ENCODE results near the gene ATP10B.
A peak's percentile ranks its signal among the peaks of the same experiment; 100 is the strongest.

Gene ATP10B

DNA sequence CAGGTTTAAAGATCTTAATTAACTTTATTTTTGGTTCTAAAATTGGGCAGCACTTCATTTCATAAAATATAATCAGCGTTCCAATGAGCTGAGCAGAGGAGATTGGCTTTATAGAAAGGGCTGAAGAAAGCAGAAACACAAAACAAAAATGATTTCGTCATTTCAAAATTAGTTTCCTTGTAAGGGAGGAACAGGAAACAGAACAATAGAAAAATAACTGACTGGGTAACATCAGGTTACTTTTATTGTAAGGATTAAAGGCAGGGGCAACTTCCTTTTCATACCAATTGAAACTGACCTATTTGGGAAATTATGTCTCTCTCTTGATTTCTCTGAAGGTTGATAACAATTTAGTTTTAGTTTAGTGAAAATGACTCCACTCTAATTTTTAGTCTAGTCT is 157.1 kb downstream of the ATP10B start:
- peaks cover 34 to 43% of the 10 kb centered on the region in 2 donors for H3K4me1 ChIP-seq (ENCODE audit: control insufficient read depth in 1 of 2, insufficient read depth in 2 of 2, low read length in 2 of 2)
- no peak overlapping the region for H3K27ac ChIP-seq (ENCODE audit: low read depth, low read length)
- H3K9ac ChIP-seq (ENCODE audit: low read depth in 1 of 2, low read length in 2 of 2), result no peak overlapping the region

GRCh38 chr5:160693831-160694465 is 158.1 kb downstream of the ATP10B start:
- peaks cover 32 to 42% of the 10 kb centered on the region in 2 donors for H3K4me1 ChIP-seq (ENCODE audit: control insufficient read depth in 1 of 2, insufficient read depth in 2 of 2, low read length in 2 of 2)
- no peak overlapping the region for H3K9ac ChIP-seq (ENCODE audit: low read depth in 1 of 2, low read length in 2 of 2)
- no peaks in the 10 kb centered on the region for H3K36me3 ChIP-seq (ENCODE audit: control insufficient read depth in 1 of 2, insufficient read depth in 2 of 2, low read length in 2 of 2)
- H3K9me3 ChIP-seq (ENCODE audit: control insufficient read depth in 1 of 2, low read length in 2 of 2), result no peaks in the 10 kb centered on the region
- H3K4me3 ChIP-seq (ENCODE audit: low read depth in 1 of 2, low read length in 2 of 2), result peak overlapping the region; percentile 7 to 13
- H3K27ac ChIP-seq (ENCODE audit: low read depth, low read length), result peak overlapping the region; percentile 67
- no peaks in the 10 kb centered on the region for H3K27me3 ChIP-seq (ENCODE audit: control insufficient read depth in 1 of 2, insufficient read depth in 2 of 2, low read length in 2 of 2)

More for the DNA sequence above, 157.1 kb downstream of the ATP10B start:
- Histone ChIP-seq H3K36me3 (ENCODE audit: control insufficient read depth in 1 of 2, insufficient read depth in 2 of 2, low read length in 2 of 2) (no peaks in the 10 kb centered on the region), H3K9me3 (ENCODE audit: control insufficient read depth in 1 of 2, low read length in 2 of 2) (no peaks in the 10 kb centered on the region), H3K27me3 (ENCODE audit: control insufficient read depth in 1 of 2, insufficient read depth in 2 of 2, low read length in 2 of 2) (no peaks in the 10 kb centered on the region), H3K4me3 (ENCODE audit: low read depth in 1 of 2, low read length in 2 of 2) (peak overlapping the region in 1 of 2 donors; percentile 7)

- Histone ChIP-seq H3K36me3 (ENCODE audit: control insufficient read depth in 1 of 2, insufficient read depth in 2 of 2, low read length in 2 of 2) (no peaks in the 10 kb centered on the region), H3K27ac (ENCODE audit: low read depth, low read length) (no peak overlapping the region), H3K4me1 (ENCODE audit: control insufficient read depth in 1 of 2, insufficient read depth in 2 of 2, low read length in 2 of 2) (peaks cover 27 to 37% of the 10 kb centered on the region in 2 donors), H3K9ac (ENCODE audit: low read depth in 1 of 2, low read length in 2 of 2) (no peak overlapping the region), H3K9me3 (ENCODE audit: control insufficient read depth in 1 of 2, low read length in 2 of 2) (no peaks in the 10 kb centered on the region), H3K4me3 (ENCODE audit: low read depth in 1 of 2, low read length in 2 of 2) (no peak overlapping the region), H3K27me3 (ENCODE audit: control insufficient read depth in 1 of 2, insufficient read depth in 2 of 2, low read length in 2 of 2) (no peaks in the 10 kb centered on the region)
Measured at GRCh38 chr5:160692271-160692670, 159.7 kb downstream of the ATP10B start.

- Histone ChIP-seq H3K4me1 (ENCODE audit: control insufficient read depth in 1 of 2, insufficient read depth in 2 of 2, low read length in 2 of 2) (peaks cover 7 to 13% of the 10 kb centered on the region in 2 donors), H3K36me3 (ENCODE audit: control insufficient read depth in 1 of 2, insufficient read depth in 2 of 2, low read length in 2 of 2) (no peaks in the 10 kb centered on the region), H3K9ac (ENCODE audit: low read depth in 1 of 2, low read length in 2 of 2) (no peak overlapping the region), H3K27ac (ENCODE audit: low read depth, low read length) (no peak overlapping the region), H3K4me3 (ENCODE audit: low read depth in 1 of 2, low read length in 2 of 2) (peak overlapping the region; percentile 81 to 90), H3K9me3 (ENCODE audit: control insufficient read depth in 1 of 2, low read length in 2 of 2) (no peaks in the 10 kb centered on the region), H3K27me3 (ENCODE audit: control insufficient read depth in 1 of 2, insufficient read depth in 2 of 2, low read length in 2 of 2) (no peaks in the 10 kb centered on the region)
Measured at GRCh38 chr5:160685695-160686094, 166.3 kb downstream of the ATP10B start.

DNA sequence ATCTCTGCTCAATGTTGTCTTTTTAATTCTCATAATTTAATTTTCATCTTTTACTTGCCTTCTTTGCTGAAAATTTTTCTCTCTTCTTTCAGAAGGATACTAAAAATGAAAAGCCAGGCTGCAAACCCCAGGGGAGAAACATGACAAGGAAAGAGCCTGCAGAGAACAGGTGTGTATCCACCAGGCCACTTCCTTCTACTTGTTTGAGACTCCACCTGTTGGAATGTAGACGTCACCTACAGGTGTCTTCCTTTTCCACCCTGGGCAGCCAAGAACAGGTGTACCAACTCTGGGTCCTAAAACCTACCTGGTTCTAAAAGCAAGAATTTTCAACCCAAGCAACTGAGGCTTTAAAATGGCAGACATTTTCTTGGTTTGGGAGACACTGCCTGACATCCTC is 166.8 kb downstream of the ATP10B start:
- Histone ChIP-seq H3K9me3 (ENCODE audit: control insufficient read depth in 1 of 2, low read length in 2 of 2) (no peaks in the 10 kb centered on the region), H3K9ac (ENCODE audit: low read depth in 1 of 2, low read length in 2 of 2) (peak overlapping the region; percentile 79 to 93), H3K4me1 (ENCODE audit: control insufficient read depth in 1 of 2, insufficient read depth in 2 of 2, low read length in 2 of 2) (peaks cover 7 to 13% of the 10 kb centered on the region in 2 donors), H3K27me3 (ENCODE audit: control insufficient read depth in 1 of 2, insufficient read depth in 2 of 2, low read length in 2 of 2) (no peaks in the 10 kb centered on the region), H3K27ac (ENCODE audit: low read depth, low read length) (no peak overlapping the region), H3K4me3 (ENCODE audit: low read depth in 1 of 2, low read length in 2 of 2) (peak overlapping the region; percentile 81 to 90), H3K36me3 (ENCODE audit: control insufficient read depth in 1 of 2, insufficient read depth in 2 of 2, low read length in 2 of 2) (no peaks in the 10 kb centered on the region)

DNA sequence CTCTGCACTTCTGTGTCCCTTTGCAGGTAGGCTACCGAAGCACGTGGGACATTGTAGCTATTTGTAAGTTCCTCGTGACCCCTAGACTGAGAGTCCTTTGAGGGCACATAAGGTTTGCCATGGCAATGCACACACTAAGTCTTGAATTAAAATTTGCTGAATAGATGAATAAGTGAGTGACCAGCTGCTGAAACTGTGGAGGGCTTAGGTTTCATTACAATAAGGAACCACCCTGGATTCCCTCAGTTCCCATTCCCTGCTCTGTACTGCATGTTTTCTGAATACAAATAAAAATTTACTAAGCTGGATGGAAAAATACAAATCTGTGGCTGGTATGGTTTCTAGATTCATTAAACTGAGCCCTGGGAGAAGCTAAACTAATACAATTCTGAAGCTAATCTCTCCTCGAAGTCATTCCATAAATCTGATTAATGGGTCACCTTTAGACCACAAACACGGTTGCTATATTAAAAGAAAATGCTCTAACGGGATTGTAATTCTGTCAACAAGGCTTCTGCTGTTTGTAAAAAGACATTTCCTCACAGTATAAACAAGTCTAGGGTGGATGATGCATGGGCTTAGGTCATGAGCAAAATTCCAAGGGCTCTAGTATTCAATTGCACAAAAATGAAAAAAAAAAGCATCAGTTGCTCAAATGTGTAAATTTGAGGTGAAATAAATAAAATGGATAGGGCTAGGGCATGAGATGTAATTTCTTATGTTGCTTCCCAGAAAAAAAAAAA is 172.3 kb downstream of the ATP10B start:
- peak overlapping the region in 1 of 2 donors; percentile 9 for H3K4me3 ChIP-seq (ENCODE audit: low read depth in 1 of 2, low read length in 2 of 2)
- no peaks in the 10 kb centered on the region for H3K27me3 ChIP-seq (ENCODE audit: control insufficient read depth in 1 of 2, insufficient read depth in 2 of 2, low read length in 2 of 2)
- H3K9ac ChIP-seq (ENCODE audit: low read depth in 1 of 2, low read length in 2 of 2), result no peak overlapping the region
- peaks cover 2 to 6% of the 10 kb centered on the region in 2 donors for H3K36me3 ChIP-seq (ENCODE audit: control insufficient read depth in 1 of 2, insufficient read depth in 2 of 2, low read length in 2 of 2)
- H3K4me1 ChIP-seq (ENCODE audit: control insufficient read depth in 1 of 2, insufficient read depth in 2 of 2, low read length in 2 of 2), result peaks cover 0 to 18% of the 10 kb centered on the region in 2 donors
- H3K9me3 ChIP-seq (ENCODE audit: control insufficient read depth in 1 of 2, low read length in 2 of 2), result no peaks in the 10 kb centered on the region
- no peak overlapping the region for H3K27ac ChIP-seq (ENCODE audit: low read depth, low read length)

DNA sequence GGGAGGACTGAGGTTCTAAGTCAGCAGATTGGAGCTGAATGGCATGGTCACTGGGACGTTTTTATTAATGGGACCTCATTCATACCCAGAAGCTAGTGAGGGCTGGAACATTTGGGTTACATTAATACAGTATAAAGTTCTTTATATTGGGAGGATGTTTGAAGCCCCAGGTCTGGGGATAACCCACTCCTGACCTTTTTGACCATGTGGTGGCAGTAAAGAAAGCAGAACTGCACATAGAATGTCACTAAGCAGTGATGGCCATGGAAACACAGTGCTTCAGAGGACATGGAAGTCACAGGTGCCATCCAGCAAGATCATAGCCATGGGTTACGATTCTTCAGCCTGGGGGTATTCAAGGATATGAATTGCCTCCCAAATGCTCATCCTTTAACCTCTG is 176.0 kb downstream of the ATP10B start:
- Histone ChIP-seq H3K4me1 (ENCODE audit: control insufficient read depth in 1 of 2, insufficient read depth in 2 of 2, low read length in 2 of 2) (peaks cover 0 to 18% of the 10 kb centered on the region in 2 donors), H3K9me3 (ENCODE audit: control insufficient read depth in 1 of 2, low read length in 2 of 2) (no peaks in the 10 kb centered on the region), H3K36me3 (ENCODE audit: control insufficient read depth in 1 of 2, insufficient read depth in 2 of 2, low read length in 2 of 2) (peaks cover 3 to 6% of the 10 kb centered on the region in 2 donors), H3K27ac (ENCODE audit: low read depth, low read length) (no peak overlapping the region), H3K27me3 (ENCODE audit: control insufficient read depth in 1 of 2, insufficient read depth in 2 of 2, low read length in 2 of 2) (no peaks in the 10 kb centered on the region), H3K4me3 (ENCODE audit: low read depth in 1 of 2, low read length in 2 of 2) (no peak overlapping the region), H3K9ac (ENCODE audit: low read depth in 1 of 2, low read length in 2 of 2) (no peak overlapping the region)

GRCh38 chr5:160674901-160675300 is 177.1 kb downstream of the ATP10B start:
- Histone ChIP-seq H3K9me3 (ENCODE audit: control insufficient read depth in 1 of 2, low read length in 2 of 2) (no peaks in the 10 kb centered on the region), H3K4me3 (ENCODE audit: low read depth in 1 of 2, low read length in 2 of 2) (no peak overlapping the region), H3K36me3 (ENCODE audit: control insufficient read depth in 1 of 2, insufficient read depth in 2 of 2, low read length in 2 of 2) (peaks cover 5 to 13% of the 10 kb centered on the region in 2 donors), H3K9ac (ENCODE audit: low read depth in 1 of 2, low read length in 2 of 2) (no peak overlapping the region), H3K27me3 (ENCODE audit: control insufficient read depth in 1 of 2, insufficient read depth in 2 of 2, low read length in 2 of 2) (no peaks in the 10 kb centered on the region), H3K27ac (ENCODE audit: low read depth, low read length) (no peak overlapping the region), H3K4me1 (ENCODE audit: control insufficient read depth in 1 of 2, insufficient read depth in 2 of 2, low read length in 2 of 2) (peaks cover 0 to 15% of the 10 kb centered on the region in 2 donors)

DNA sequence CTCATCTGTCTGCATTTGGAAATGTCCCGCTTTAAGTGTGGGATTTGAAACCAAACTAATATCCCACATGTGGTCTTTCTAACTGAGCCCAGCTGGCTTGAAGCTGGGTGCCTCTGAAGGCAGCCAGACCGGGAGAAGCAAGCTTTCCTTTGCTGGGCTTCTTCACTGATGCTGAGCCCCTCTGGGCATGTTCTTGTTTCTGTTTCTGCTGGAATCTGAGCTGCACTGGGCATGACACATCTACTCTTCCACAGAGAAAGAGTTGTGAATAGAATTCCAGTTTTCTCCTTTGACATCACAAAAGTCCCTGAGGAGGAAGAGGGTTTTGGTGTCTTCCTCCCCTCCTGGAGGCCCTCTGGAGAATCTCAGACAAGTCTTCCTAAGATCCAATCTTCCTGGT is 179.5 kb downstream of the ATP10B start:
- no peak overlapping the region for H3K4me3 ChIP-seq (ENCODE audit: low read depth in 1 of 2, low read length in 2 of 2)
- peaks cover 7 to 20% of the 10 kb centered on the region in 2 donors for H3K36me3 ChIP-seq (ENCODE audit: control insufficient read depth in 1 of 2, insufficient read depth in 2 of 2, low read length in 2 of 2)
- H3K4me1 ChIP-seq (ENCODE audit: control insufficient read depth in 1 of 2, insufficient read depth in 2 of 2, low read length in 2 of 2), result peaks cover 12 to 18% of the 10 kb centered on the region in 2 donors
- H3K9ac ChIP-seq (ENCODE audit: low read depth in 1 of 2, low read length in 2 of 2), result no peak overlapping the region
- H3K27ac ChIP-seq (ENCODE audit: low read depth, low read length), result no peak overlapping the region
- no peaks in the 10 kb centered on the region for H3K27me3 ChIP-seq (ENCODE audit: control insufficient read depth in 1 of 2, insufficient read depth in 2 of 2, low read length in 2 of 2)
- H3K9me3 ChIP-seq (ENCODE audit: control insufficient read depth in 1 of 2, low read length in 2 of 2), result no peaks in the 10 kb centered on the region

- H3K9me3 ChIP-seq (ENCODE audit: control insufficient read depth in 1 of 2, low read length in 2 of 2), result no peaks in the 10 kb centered on the region
- peaks cover 10 to 26% of the 10 kb centered on the region in 2 donors for H3K36me3 ChIP-seq (ENCODE audit: control insufficient read depth in 1 of 2, insufficient read depth in 2 of 2, low read length in 2 of 2)
- no peak overlapping the region for H3K9ac ChIP-seq (ENCODE audit: low read depth in 1 of 2, low read length in 2 of 2)
- no peaks in the 10 kb centered on the region for H3K27me3 ChIP-seq (ENCODE audit: control insufficient read depth in 1 of 2, insufficient read depth in 2 of 2, low read length in 2 of 2)
- H3K4me1 ChIP-seq (ENCODE audit: control insufficient read depth in 1 of 2, insufficient read depth in 2 of 2, low read length in 2 of 2), result peaks cover 12 to 16% of the 10 kb centered on the region in 2 donors
- no peak overlapping the region for H3K4me3 ChIP-seq (ENCODE audit: low read depth in 1 of 2, low read length in 2 of 2)
- no peak overlapping the region for H3K27ac ChIP-seq (ENCODE audit: low read depth, low read length)
Measured at GRCh38 chr5:160668356-160668755, 183.7 kb downstream of the ATP10B start.
